ENCODE measurements around the gene TNS3.

Gene TNS3

GRCh38 chr7:47335071-47335470 lies 246.8 kb downstream of the TNS3 start:
- no peak for DNase-seq

GRCh38 chr7:47333959-47334358 lies 248.0 kb downstream of the TNS3 start:
- DNase-seq: no peak

GRCh38 chr7:47333554-47333887 lies 248.4 kb downstream of the TNS3 start:
- DNase-seq: no peak

GRCh38 chr7:47332681-47333553 lies 249.0 kb downstream of the TNS3 start:
- DNase-seq: no peak

- no peak for DNase-seq
These were observed 249.7 kb downstream of the TNS3 start for GRCh38 chr7:47332213-47332612.

- no peak for DNase-seq
These were observed 250.7 kb downstream of the TNS3 start for GRCh38 chr7:47331179-47331565.

GRCh38 chr7:47330561-47331178 lies 251.2 kb downstream of the TNS3 start:
- DNase-seq: no peak

- DNase-seq: no peak
These were observed 251.9 kb downstream of the TNS3 start for GRCh38 chr7:47330026-47330425.

GRCh38 chr7:47329320-47329926 lies 252.5 kb downstream of the TNS3 start:
- DNase-seq: no peak

GRCh38 chr7:47328392-47329319 lies 253.3 kb downstream of the TNS3 start:
- no peak for DNase-seq

GRCh38 chr7:47327698-47328391 lies 254.1 kb downstream of the TNS3 start:
- no peak for DNase-seq

- DNase-seq: no peak
These were observed 254.6 kb downstream of the TNS3 start for GRCh38 chr7:47327346-47327697.

GRCh38 chr7:47326808-47327207 lies 255.1 kb downstream of the TNS3 start:
- DNase-seq: no peak

- DNase-seq: no peak
These were observed 255.7 kb downstream of the TNS3 start for GRCh38 chr7:47326220-47326619.

- DNase-seq: no peak
These were observed 256.6 kb downstream of the TNS3 start for GRCh38 chr7:47325337-47325736.

- no peak for DNase-seq
These were observed 258.0 kb downstream of the TNS3 start for GRCh38 chr7:47323904-47324303.

- no peak for DNase-seq
These were observed 259.2 kb downstream of the TNS3 start for GRCh38 chr7:47322731-47323130.

- no peak for DNase-seq
These were observed 261.6 kb downstream of the TNS3 start for GRCh38 chr7:47320296-47320695.

- no peak for DNase-seq
These were observed 263.3 kb downstream of the TNS3 start for GRCh38 chr7:47318395-47319182.

GRCh38 chr7:47317487-47317886 lies 264.4 kb downstream of the TNS3 start:
- no peak for DNase-seq

GRCh38 chr7:47314728-47315607 lies 266.9 kb downstream of the TNS3 start:
- DNase-seq: no peak
